Common myeloid progenitor, CD34-positive (primary cell): Measurements from ENCODE around the gene KDELR3.
A peak's percentile ranks its signal among the peaks of the same experiment; 100 is the strongest.

Experiments
- CTCF ChIA-PET: fragments of 350-600 bp; sonication (Branson Sonifier 250); formaldehyde crosslinking; loops from one replicate; lab custom pipeline; 2021; ENCODE audit warnings: antibody characterized with exemption; lab: Charles Lee
- POLR2A ChIA-PET: fragments of 350-600 bp; sonication (Branson Sonifier 250); formaldehyde crosslinking; loops from one replicate; lab custom pipeline; 2021; ENCODE audit warnings: antibody characterized with exemption; lab: Charles Lee
- DNase-seq, 3 donors: peaks; one replicate each; pipeline versions ENCODE4 v3.0.0 to v3.0.0-alpha.2; 2013
- H3K27ac ChIP-seq, 2 experiments: 1 replicate in 1 of 2; 2 replicates in 1 of 2; pipeline ENCODE4 v1.7.0; 2013; ENCODE audit warnings: inconsistent platforms in 2 of 2, low read length in 2 of 2, mild to moderate bottlenecking in 2 of 2, low read depth in 1 of 2, moderate library complexity in 1 of 2; ENCODE audit not compliant: severe bottlenecking in 2 of 2, insufficient read depth in 1 of 2, poor library complexity in 1 of 2
- H3K27me3 ChIP-seq, 5 experiments: replicated peaks in 2 of 5; 1 replicate in 3 of 5; 2 replicates in 2 of 5; pipeline versions ENCODE4 v1.6.1 to v1.7.0; 2013; ENCODE audit warnings: low read length in 4 of 5, mild to moderate bottlenecking in 2 of 5, moderate library complexity in 2 of 5, inconsistent platforms in 1 of 5; ENCODE audit not compliant: insufficient read depth in 5 of 5, control insufficient read depth in 4 of 5
- H3K36me3 ChIP-seq, 4 experiments: 1 replicate in 2 of 4; 2 replicates in 2 of 4; pipeline versions ENCODE4 v1.6.1 to v1.7.0; 2013; ENCODE audit warnings: low read length in 3 of 4, control low read depth in 1 of 4, mild to moderate bottlenecking in 1 of 4; ENCODE audit not compliant: control insufficient read depth in 4 of 4, insufficient read depth in 4 of 4
- H3K4me1 ChIP-seq, 4 experiments: 1 replicate in 3 of 4; 2 replicates in 1 of 4; pipeline versions ENCODE4 v1.6.1 to v1.7.1; 2013; ENCODE audit warnings: low read length in 3 of 4, mild to moderate bottlenecking in 3 of 4, control low read depth in 1 of 4, inconsistent platforms in 1 of 4, moderate library complexity in 1 of 4; ENCODE audit not compliant: control insufficient read depth in 4 of 4, insufficient read depth in 4 of 4; ENCODE audit errors: control extremely low read depth in 1 of 4
- H3K4me3 ChIP-seq, 7 experiments: 1 replicate in 4 of 7; 2 replicates in 3 of 7; pipeline versions ENCODE4 v1.5.1 to v1.7.0; 2013; ENCODE audit warnings: mild to moderate bottlenecking in 7 of 7, low read length in 6 of 7, moderate library complexity in 6 of 7, inconsistent platforms in 2 of 7, low read depth in 2 of 7, control low read depth in 1 of 7; ENCODE audit not compliant: insufficient read depth in 4 of 7, control insufficient read depth in 1 of 7; ENCODE audit errors: extremely low read depth in 1 of 7
- H3K9me3 ChIP-seq, 5 experiments: 1 replicate in 4 of 5; 2 replicates in 1 of 5; pipeline versions ENCODE4 v1.6.1 to v1.7.1; 2013; ENCODE audit warnings: low read length in 4 of 5, mild to moderate bottlenecking in 2 of 5, inconsistent platforms in 1 of 5, low read depth in 1 of 5, moderate library complexity in 1 of 5; ENCODE audit not compliant: control insufficient read depth in 4 of 5, insufficient read depth in 2 of 5; ENCODE audit errors: control extremely low read depth in 1 of 5
- whole genome bisulfite sequencing: methylation state at CpG from one replicate; pipeline ENCODE4 v1.1.5; 2013; ENCODE audit not compliant: insufficient coverage; 5-methylcytosine and 5-hydroxymethylcytosine counted together

Gene KDELR3

DNA sequence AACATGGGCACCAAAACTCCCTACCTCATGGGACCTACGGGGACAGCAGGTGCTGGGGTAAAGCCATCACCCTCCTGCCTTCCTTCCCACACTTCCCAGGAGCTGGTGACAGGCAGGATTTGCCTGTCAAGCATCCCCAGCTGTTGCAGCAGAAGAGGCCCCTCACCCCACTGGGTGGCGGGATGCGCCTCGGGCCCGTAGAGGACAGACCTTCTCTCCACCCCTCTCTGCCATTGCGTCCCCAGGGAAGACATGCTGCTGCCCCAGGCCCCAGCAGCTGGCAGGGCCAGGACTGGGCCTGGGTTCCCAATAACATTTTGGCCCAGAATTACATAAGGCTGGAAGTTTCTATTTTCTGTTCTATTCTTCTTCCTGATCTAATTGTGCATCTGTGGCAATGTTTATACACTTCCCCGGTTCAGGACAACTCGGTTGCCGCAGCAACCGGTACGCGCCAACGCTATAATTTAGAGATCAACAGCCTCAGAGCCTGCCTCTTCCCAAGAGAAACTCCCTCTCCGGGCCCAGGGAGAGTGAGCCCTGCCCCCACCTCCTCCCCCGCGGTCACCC is 38.3 kb upstream of the KDELR3 start:
- no peaks in the 10 kb centered on the region for H3K36me3 ChIP-seq
- no peaks in the 10 kb centered on the region for H3K27me3 ChIP-seq
- POLR2A ChIA-PET, result no interaction called here
- 80% methylated on average over 16 of the region's 16 CpGs for WGBS
- H3K4me1 ChIP-seq, result peaks cover 0 to 2% (median 0%) of the 10 kb centered on the region in 4 experiments
- H3K27ac ChIP-seq, result no peak overlapping the region
- H3K9me3 ChIP-seq, result no peaks in the 10 kb centered on the region
- no peak overlapping the region for H3K4me3 ChIP-seq
- peak in 2 of 3 donors; percentile 31 to 46 for DNase-seq
- CTCF ChIA-PET, result no interaction called here

DNA sequence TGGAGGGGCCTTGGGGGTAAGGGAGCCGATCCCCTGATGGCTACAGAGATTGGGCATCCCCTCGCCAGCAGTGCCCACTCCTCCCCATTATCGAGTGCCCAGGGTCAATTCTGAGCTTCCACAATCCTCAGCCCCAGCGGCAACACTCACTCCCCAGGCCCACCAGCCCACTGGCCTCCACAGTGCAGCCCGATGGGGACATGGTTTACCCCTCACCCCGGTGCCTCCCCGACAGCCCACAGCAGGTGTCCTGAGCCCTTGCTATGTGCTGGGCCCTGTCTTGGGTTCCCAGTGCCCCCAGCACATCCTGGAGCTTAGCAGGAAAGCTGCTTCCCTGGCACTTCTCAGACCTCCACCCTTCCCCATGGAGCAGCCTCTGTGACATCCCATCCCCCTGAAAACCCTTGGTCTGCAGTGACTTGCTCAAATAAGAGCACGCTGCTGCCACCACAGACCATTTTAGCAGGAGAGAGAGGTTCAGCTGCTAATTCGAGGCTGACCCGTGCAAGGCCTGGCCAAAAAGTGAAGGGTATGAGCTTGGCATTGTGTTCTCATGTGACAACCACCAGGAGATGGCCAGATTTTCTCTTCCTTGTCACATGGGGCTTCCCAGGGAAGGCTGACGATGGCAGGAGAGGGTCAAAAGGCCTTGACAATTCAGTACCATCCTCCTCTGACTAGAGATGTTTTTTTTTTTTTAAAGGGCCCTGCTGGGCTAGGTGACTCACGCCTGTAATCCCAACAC is 36.5 kb upstream of the KDELR3 start:
- CTCF ChIA-PET, result no interaction called here

DNA sequence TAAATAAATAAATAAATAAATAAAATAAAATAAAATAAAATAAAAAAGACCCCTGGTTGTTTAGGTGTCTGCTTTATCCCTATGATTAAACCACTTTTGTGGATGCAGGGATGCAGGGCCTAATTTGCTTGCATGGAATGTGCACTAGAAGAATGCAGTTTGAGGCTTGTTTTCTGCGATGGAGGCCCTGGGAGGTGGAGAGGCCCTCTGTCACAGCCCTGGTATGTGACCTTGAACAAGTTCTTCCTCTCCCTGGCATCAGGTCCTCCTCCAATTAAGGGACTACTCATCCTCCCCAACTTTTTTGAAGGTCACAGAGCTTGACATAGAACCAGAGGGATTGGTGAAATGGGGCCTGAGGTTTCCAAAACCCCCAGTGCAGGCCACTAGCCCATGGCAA is 35.6 kb upstream of the KDELR3 start:
- H3K27ac ChIP-seq, result no peak overlapping the region
- peaks cover 0 to 3% (median 0%) of the 10 kb centered on the region in 5 experiments for H3K27me3 ChIP-seq
- peaks cover 0 to 2% (median 0%) of the 10 kb centered on the region in 4 experiments for H3K4me1 ChIP-seq
- ChIA-PET POLR2A (no interaction called here), CTCF (no interaction called here)
- no peaks in the 10 kb centered on the region for H3K9me3 ChIP-seq
- DNase-seq, result no peak
- WGBS, result no CpG with 5 or more reads among the region's 1 CpG
- H3K36me3 ChIP-seq, result no peaks in the 10 kb centered on the region
- no peak overlapping the region for H3K4me3 ChIP-seq

More for the DNA sequence above, 36.5 kb upstream of the KDELR3 start:
- H3K36me3 ChIP-seq, result no peaks in the 10 kb centered on the region
- H3K9me3 ChIP-seq, result no peaks in the 10 kb centered on the region
- H3K4me1 ChIP-seq, result peaks cover 0 to 2% (median 0%) of the 10 kb centered on the region in 4 experiments
- WGBS, result 94% methylated on average over 11 of the region's 12 CpGs
- DNase-seq, result no peak
- H3K27me3 ChIP-seq, result no peaks in the 10 kb centered on the region
- H3K27ac ChIP-seq, result no peak overlapping the region
- H3K4me3 ChIP-seq, result no peak overlapping the region
- POLR2A ChIA-PET, result no interaction called here

DNA sequence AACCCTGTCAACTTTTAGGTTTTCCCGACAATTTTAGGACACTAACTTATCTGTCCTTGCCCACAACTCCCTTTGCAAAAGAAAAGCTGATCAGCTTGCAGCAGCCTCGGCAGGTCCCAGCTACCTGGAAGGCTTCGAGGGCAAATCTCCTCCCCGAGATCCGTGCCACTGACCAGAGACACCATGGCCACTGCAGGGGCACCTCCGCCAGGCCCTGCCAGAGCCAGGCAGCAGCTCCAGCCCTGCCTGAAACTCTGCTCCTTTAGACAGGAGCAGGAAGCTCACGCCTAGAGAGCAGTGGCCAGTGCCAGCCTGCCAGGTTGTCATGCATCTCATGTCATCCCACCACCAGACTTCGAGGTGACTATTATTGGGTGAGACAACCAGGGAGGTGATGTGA is 34.0 kb upstream of the KDELR3 start:
- Histone ChIP-seq H3K4me1 (peaks cover 0 to 2% (median 0%) of the 10 kb centered on the region in 4 experiments), H3K27me3 (peaks cover 0 to 3% (median 0%) of the 10 kb centered on the region in 5 experiments), H3K36me3 (no peaks in the 10 kb centered on the region), H3K4me3 (no peak overlapping the region), H3K27ac (no peak overlapping the region), H3K9me3 (no peaks in the 10 kb centered on the region)
- POLR2A ChIA-PET, result interaction anchor here (1.0 kb wide), 1 partner anchor 12 kb away, joined by 3 read pairs; no protein-coding TSS in a partner anchor
- CTCF ChIA-PET, result interaction anchor here (1.1 to 1.2 kb wide), 2 partner anchors 9 to 19 kb away, joined by 3 to 4 read pairs; no protein-coding TSS in a partner anchor
- 86% methylated on average over 6 of the region's 8 CpGs for whole genome bisulfite sequencing
- DNase-seq, result no peak

DNA sequence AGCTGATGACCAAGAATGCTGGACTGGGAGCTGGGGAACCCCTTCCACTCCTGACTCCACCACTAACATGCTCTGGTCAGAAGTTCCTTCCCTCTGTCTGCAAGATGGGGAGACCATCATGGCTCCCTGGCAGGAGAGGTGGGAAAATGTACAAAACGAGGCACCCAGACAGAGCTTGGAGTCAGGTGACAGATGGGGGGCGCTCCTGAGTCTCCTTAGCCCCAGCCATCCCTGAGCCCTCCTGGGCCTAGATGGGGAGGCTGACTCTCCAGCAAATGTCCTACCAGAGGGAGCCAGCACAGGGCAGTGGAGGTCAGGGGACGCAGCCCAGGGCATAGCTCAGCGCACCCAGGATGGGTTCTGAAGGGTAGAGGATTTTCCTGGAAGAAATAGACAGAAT is 32.9 kb upstream of the KDELR3 start:
- Histone ChIP-seq H3K4me1 (no peaks in the 10 kb centered on the region), H3K27me3 (peaks cover 0 to 3% (median 0%) of the 10 kb centered on the region in 5 experiments), H3K4me3 (no peak overlapping the region), H3K9me3 (no peaks in the 10 kb centered on the region), H3K27ac (no peak overlapping the region), H3K36me3 (no peaks in the 10 kb centered on the region)
- CTCF ChIA-PET, result no interaction called here
- no peak for DNase-seq
- WGBS, result 88% methylated on average over 4 of the region's 4 CpGs
- POLR2A ChIA-PET, result interaction anchor here (0.6 kb wide), 1 partner anchor 184 kb away, joined by 3 read pairs; no protein-coding TSS in a partner anchor

DNA sequence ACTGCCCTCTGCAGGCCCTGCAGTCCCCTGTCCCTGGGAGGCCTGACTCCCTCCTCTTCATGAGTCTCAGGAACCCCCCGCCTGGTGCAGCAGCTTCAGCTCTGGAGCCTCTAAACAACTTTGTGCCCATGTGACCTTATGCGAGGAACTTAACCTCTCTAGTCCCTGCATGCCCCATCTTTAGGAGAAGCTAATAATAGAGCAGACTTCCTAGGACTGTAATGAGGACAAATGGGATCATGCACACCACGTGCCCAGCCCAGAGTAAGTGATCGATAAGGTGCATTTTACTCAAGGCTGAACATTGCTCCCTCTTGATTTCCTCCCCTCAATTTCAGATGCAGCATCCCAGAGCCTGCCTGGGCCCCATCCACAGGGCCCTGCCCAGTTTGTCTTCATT is 31.9 kb upstream of the KDELR3 start:
- H3K27me3 ChIP-seq, result peaks cover 0 to 3% (median 0%) of the 10 kb centered on the region in 5 experiments
- H3K27ac ChIP-seq, result no peak overlapping the region
- DNase-seq, result no peak
- no peak overlapping the region for H3K4me3 ChIP-seq
- H3K36me3 ChIP-seq, result no peaks in the 10 kb centered on the region
- no peaks in the 10 kb centered on the region for H3K9me3 ChIP-seq
- H3K4me1 ChIP-seq, result no peaks in the 10 kb centered on the region
- ChIA-PET POLR2A (no interaction called here), CTCF (no interaction called here)
- WGBS, result 100% methylated on average over 1 of the region's 4 CpGs
